GM18505 (cell line): ENCODE measurements around the gene HSPA1A.
"Not testable (repeated sequence)": the region's sequence is repeated elsewhere in the genome, so short reads cannot be mapped to it uniquely, and the experiment has no call there.

Experiments used
- ATAC-seq: cut with Tn5 transposase; IDR thresholded peaks from one replicate; pipeline ENCODE4 v1.9.1; 2021; ENCODE audit not compliant: unreplicated experiment
- POLR2A ChIP-seq: IDR thresholded peaks from 4 replicates; pipeline ENCODE4 v1.6.1; 2011; ENCODE audit warnings: borderline replicate concordance; ENCODE audit not compliant: insufficient read depth, insufficient read length; ENCODE audit errors: extremely low read depth

HSPA1A gene

DNA sequence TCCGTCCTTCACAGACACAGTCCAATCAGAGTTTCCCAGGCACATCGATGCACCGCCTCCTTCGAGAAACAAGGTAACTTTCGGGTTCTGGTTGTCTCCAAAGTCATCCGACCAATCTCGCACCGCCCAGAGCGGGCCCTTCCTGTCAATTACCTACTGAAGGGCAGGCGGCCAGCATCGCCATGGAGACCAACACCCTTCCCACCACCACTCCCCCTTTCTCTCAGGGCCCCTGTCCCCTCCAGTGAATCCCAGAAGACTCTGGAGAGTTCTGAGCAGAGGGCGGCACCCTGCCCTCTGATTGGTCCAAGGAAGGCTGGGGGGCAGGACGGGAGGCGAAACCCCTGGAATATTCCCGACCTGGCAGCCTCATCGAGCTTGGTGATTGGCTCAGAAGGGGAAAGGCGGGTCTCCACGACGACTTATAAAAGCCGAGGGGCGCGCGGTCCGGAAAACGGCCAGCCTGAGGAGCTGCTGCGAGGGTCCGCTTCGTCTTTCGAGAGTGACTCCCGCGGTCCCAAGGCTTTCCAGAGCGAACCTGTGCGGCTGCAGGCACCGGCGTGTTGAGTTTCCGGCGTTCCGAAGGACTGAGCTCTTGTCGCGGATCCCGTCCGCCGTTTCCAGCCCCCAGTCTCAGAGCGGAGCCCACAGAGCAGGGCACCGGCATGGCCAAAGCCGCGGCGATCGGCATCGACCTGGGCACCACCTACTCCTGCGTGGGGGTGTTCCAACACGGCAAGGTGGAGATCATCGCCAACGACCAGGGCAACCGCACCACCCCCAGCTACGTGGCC lies 12.1 kb downstream of the HSPA1A start, which contains the start of gene HSPA1B:
Gene HSPA1B (plus strand): TSS at position 453 of the 794 bp plus-strand sequence. CDS start 213 bp downstream, at position 666.
- ATAC-seq = peak; percentile 59
- TF ChIP-seq POLR2A = peak; percentile 99

GRCh38 chr6:31829633-31830283 lies 14.4 kb downstream of the HSPA1A start:
- ATAC-seq = no peak
- no peak for TF ChIP-seq POLR2A

DNA sequence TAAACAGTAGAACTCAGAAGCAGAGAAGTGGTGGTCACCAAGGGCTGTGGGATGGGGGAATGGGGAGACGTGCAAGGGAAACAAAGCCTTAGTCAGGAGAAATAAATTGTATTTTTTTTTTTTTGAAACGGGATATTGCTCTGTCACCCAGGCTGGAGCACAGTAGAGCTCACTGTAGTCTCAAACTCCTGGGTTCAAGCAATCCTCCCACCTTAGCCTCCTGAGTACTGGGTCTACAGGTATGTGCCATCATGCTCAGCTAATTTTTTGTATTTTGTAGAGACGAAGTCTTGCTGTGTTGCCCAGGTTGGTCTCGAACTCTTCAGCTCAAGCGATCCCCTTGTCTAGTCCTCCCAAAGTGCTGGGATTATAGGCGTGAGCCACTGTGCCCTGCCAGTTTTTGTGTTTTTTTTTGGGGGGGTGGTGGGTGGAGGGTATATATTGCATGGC lies 15.6 kb downstream of the HSPA1A start:
- no peak for ATAC-seq
- TF ChIP-seq POLR2A = no peak

- no peak for TF ChIP-seq POLR2A
- no peak for ATAC-seq
These were observed 16.2 kb downstream of the HSPA1A start for GRCh38 chr6:31831350-31832215.

DNA sequence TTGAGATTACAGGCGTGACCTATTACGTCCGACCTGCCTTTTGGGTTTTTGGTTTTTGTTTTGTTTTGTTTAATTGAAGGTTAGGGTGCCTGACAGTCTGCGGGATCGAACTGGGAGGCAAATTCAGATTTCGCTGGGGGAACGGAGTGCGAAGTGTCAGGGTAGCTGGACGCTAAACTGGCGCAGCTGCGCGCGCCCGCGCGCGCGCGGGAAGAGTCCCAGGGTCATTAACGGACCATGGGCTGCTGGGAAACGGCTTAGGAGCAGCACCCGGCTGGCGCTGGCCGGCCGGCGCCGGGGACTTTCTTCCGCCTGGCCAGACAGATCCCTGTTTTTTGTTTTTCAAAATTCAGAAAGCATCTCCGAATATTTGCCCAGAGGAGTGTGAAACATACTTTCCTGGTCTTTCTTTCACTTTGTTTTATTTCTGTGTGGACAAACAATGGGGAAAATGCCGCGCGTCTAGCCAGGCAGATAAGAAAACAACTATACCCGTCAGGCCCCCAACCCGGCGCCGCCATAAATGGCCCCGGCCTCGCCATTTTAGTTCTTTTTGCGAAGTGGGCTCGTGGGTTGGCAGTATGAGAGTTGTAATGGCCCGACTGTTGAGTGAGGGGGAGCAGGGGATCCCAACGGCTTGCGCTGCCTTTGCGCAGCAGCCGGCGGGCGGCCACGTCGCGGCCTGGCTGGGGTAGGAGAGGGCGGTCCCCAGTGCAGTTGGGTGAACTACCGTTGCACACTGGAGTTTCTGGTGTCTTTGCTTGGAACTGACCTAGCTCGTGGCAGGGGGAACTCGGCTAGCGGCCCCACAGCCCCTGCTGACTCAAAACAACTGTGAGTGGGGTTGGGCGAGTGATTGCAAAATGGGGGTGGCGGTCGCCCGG lies 19.3 kb downstream of the HSPA1A start:
- no peak for ATAC-seq
- peak; percentile 99 for TF ChIP-seq POLR2A

GRCh38 chr6:31836047-31836473 lies 20.7 kb downstream of the HSPA1A start:
- no peak for TF ChIP-seq POLR2A
- no peak for ATAC-seq

GRCh38 chr6:31836474-31837368 lies 21.4 kb downstream of the HSPA1A start:
- no peak for TF ChIP-seq POLR2A
- ATAC-seq = no peak

- ATAC-seq = no peak
These were observed 22.2 kb downstream of the HSPA1A start for GRCh38 chr6:31837369-31838113.

DNA sequence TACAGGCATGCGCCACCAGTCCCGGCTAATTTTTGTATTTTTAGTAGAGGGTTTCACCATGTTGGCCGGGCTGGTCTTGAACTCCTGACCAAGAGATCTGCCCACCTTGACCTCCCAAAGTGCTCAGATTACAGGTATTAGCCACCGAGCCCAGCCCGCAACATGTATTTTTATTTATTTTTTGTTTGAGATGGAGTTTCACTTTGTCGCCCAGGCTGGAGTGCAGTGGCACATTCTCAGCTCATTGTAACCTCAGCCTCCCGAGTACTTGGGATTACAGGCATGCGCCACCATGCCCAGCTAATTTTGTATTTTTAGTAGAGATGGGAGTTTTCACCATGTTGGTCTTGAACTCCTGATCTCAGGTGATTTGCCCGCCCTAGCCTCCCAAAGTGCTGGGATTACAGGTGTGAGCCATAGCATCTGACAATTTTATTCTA lies 22.8 kb downstream of the HSPA1A start:
- not testable (repeated sequence) for ATAC-seq

More at GRCh38 chr6:31837369-31838113, 22.2 kb downstream of the HSPA1A start:
- no peak for TF ChIP-seq POLR2A

GRCh38 chr6:31838968-31839367 lies 23.6 kb downstream of the HSPA1A start:
- TF ChIP-seq POLR2A = no peak

DNA sequence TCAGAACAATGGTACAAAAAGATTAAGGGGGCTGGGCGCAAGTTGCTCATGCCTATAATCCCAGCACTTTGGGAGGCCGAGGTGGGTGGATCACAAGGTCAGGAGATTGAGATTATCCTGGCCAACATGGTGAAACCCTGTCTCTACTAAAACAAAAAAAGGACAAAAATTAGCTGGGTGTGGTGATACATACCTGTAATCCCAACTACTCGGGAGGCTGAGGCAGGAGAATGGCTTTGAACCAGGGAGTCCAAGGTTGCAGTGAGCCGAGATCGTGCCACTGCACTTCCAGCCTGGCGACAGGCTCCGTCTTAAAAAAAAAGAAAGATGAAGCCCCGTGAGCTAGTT lies 24.4 kb downstream of the HSPA1A start:
- not testable (repeated sequence) for ATAC-seq

More at GRCh38 chr6:31838968-31839367, 23.6 kb downstream of the HSPA1A start:
- ATAC-seq = no peak
